Ovary (tissue), 9 donors: ENCODE data around the gene WDR43. TPM values are rescaled to one million over a fixed set of nuclear protein-coding genes. Genes with fewer than 3 reads are reported as not detected.

ENCODE experiments used
- DNase-seq, 5 donors: peaks; one replicate each; pipeline ENCODE4 v3.0.0-alpha.2; 2019 to 2020
- H3K27ac ChIP-seq, 2 donors: fragments of 200-600 bp; one replicate each; pipeline versions ENCODE4 v1.5.1 to v1.8.0; 2019 to 2022
- H3K27me3 ChIP-seq: fragments of 200-600 bp; one replicate; pipeline ENCODE4 v1.8.0; 2022
- H3K36me3 ChIP-seq: fragments of 200-600 bp; sonication (generic); one replicate; pipeline ENCODE4 v1.5.1; 2019
- H3K4me1 ChIP-seq: one replicate; pipeline ENCODE4 v1.8.1; 2013; ENCODE audit warnings: mild to moderate bottlenecking, moderate library complexity; ENCODE audit not compliant: insufficient read depth
- H3K4me3 ChIP-seq: fragments of 200-600 bp; sonication (generic); one replicate; pipeline ENCODE4 v1.5.1; 2017
- H3K9me3 ChIP-seq, 2 donors: fragments of 200-600 bp in 1 of 2; sonication (generic) in 1 of 2; one replicate each; pipeline versions ENCODE4 v1.5.1 to v1.8.1; 2013 to 2019; ENCODE audit warnings: mild to moderate bottlenecking in 1 of 2, moderate library complexity in 1 of 2
- EP300 ChIP-seq: sonication (generic); formaldehyde crosslinking; IDR thresholded peaks from one replicate; pipeline ENCODE4 v1.6.1; 2017; ENCODE audit warnings: antibody characterized with exemption
- POLR2A ChIP-seq: fragments of 450-650 bp; IDR thresholded peaks from one replicate; pipeline ENCODE4 v1.6.1; 2017; ENCODE audit warnings: antibody characterized with exemption, mild to moderate bottlenecking, moderate library complexity
- WGBS, 3 donors: extraction: QIAGEN DNeasy Blood & Tissue Kit in 1 of 3; methylation state at CpG; one replicate each; pipeline versions ENCODE4 v1.1.5 to v1.1.7; 2013 to 2017; 5-methylcytosine and 5-hydroxymethylcytosine counted together
- intact Hi-C, 4 donors: fragments of 100-400 bp; cut with DNase I; formaldehyde crosslinking; loops; one replicate each; pipeline versions ENCODE4 v1.11.0 to v1.15.1; 2022 to 2023
- polyA plus RNA-seq, 2 donors: library from polyadenylated mRNA; stranded (reverse); fragments of 200-250 nt in 1 of 2; fragments of 350-450 nt in 1 of 2; fragmentation: Illumina TruSeq in 1 of 2; extraction: RNeasy Lipid Tissue Mini Kit (QIAGEN cat#74804) in 1 of 2; gene quantifications; one replicate each; pipeline ENCODE4 v1.2.3, GENCODE V29; 2013 to 2014
- total RNA-seq, 7 donors: library from RNA; depleted of rRNA in 2 of 7; stranded (reverse); fragments of >200 nt in 2 of 7; fragmentation: NEBNext Ultra II Directional in 3 of 7; extraction: Animal tissue kit (Norgen Biotek cat#: 25700) in 3 of 7; gene quantifications; one replicate each; pipeline versions ENCODE4 v1.1.0 to v1.2.4, GENCODE V29; 2016 to 2023
- TF ChIP-seq, protein P1 (sequence below), 3 donors: fragments of 450-650 bp in 2 of 3; fragments of 200-600 bp in 1 of 3; IDR thresholded peaks; one replicate each; pipeline versions ENCODE4 v1.5.1 to v1.8.0; 2016 to 2022; ENCODE audit warnings: antibody characterized with exemption in 3 of 3, mild to moderate bottlenecking in 1 of 3
- donor health status: DM: no; HTN: no; CAD: no; lungs with moderate emphysema.
- donor health status: DM: no; HTN: no; CAD: no.
- donor health status: Bipolar disorder and iron deficiency.
- donor health status: DM: yes; HTN: yes; CAD: no.
- donor health status: DM: no; HTN: no; CAD: no.
- donor health status: DM: yes; HTN: yes; CAD: no.

The WDR43 gene
- total and polyA plus RNA-seq, 9 donors: 14.0 to 63.5 (median 43.5) TPM

GRCh38 chr2:28950941-28951630, 56.6 kb downstream of the WDR43 start:
- no peak overlapping the region for H3K27ac ChIP-seq
- intact Hi-C loops: no loop called here
- H3K36me3 ChIP-seq: no peaks in the 10 kb centered on the region
- WGBS, 3 donors: 95 to 97% (median 97%) methylated on average over 12 of the region's 12 CpGs
- peaks cover 2% of the 10 kb centered on the region for H3K4me1 ChIP-seq
- no peak for TF ChIP-seq EP300
- no peak for TF ChIP-seq POLR2A
- TF ChIP-seq, protein P1, sequence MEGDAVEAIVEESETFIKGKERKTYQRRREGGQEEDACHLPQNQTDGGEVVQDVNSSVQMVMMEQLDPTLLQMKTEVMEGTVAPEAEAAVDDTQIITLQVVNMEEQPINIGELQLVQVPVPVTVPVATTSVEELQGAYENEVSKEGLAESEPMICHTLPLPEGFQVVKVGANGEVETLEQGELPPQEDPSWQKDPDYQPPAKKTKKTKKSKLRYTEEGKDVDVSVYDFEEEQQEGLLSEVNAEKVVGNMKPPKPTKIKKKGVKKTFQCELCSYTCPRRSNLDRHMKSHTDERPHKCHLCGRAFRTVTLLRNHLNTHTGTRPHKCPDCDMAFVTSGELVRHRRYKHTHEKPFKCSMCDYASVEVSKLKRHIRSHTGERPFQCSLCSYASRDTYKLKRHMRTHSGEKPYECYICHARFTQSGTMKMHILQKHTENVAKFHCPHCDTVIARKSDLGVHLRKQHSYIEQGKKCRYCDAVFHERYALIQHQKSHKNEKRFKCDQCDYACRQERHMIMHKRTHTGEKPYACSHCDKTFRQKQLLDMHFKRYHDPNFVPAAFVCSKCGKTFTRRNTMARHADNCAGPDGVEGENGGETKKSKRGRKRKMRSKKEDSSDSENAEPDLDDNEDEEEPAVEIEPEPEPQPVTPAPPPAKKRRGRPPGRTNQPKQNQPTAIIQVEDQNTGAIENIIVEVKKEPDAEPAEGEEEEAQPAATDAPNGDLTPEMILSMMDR (IDR thresholded peaks at IDR 0.05): no peak
- no peaks in the 10 kb centered on the region for H3K27me3 ChIP-seq
- no peaks in the 10 kb centered on the region for H3K9me3 ChIP-seq
- no peak for DNase-seq
- H3K4me3 ChIP-seq: no peak overlapping the region

DNA sequence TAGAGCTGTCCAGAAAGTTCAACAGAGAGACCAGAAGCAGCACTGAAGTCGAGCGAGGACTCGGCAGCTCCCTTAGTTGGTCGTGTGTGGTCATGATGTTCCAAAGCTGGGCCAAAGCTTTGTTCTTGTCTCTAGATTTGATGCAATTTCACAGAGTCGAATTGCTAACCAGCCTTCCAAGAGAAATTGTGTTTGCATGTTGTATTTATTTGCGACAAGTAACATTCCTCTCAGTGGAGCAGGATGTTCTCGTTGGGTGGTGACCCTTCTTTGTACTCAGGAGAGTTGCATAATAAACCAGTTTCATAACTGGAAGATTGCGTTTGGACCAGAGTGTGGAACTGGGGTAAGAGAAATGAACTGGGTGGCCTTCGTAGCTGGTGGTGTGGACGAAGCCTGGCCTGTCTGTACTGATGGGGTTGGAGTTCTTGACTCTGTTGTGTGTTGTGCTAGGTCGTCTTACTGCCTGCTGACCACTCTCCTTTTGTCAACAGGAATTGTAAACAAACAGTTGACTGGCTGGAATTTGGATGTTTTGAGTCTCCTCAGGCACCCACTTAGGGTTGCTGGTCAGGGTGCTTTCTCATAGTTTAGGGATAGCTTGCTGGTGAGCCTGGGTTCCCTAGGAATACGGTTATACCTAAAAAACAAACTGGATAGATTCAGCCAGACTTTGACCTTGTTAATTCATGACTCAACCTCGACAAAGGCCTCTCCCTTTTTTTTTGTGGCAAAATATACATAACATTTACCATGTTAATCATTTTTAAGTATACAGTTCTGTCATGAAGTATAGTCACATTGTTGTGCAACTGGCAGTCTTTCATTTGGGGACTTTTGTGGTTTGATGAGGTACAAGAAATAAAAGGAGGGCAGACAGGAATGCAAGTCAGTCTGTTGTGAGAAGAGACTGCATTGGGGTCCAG, 57.7 kb downstream of the WDR43 start:
- no peaks in the 10 kb centered on the region for H3K9me3 ChIP-seq
- H3K36me3 ChIP-seq: no peaks in the 10 kb centered on the region
- no peak overlapping the region for H3K4me3 ChIP-seq
- no peak for DNase-seq
- peaks cover 2% of the 10 kb centered on the region for H3K4me1 ChIP-seq
- 55 to 66% (median 60%) methylated on average over 13 of the region's 13 CpGs for WGBS, 3 donors
- intact Hi-C loops: no loop called here
- H3K27me3 ChIP-seq: no peaks in the 10 kb centered on the region
- TF ChIP-seq POLR2A: no peak
- H3K27ac ChIP-seq: no peak overlapping the region

DNA sequence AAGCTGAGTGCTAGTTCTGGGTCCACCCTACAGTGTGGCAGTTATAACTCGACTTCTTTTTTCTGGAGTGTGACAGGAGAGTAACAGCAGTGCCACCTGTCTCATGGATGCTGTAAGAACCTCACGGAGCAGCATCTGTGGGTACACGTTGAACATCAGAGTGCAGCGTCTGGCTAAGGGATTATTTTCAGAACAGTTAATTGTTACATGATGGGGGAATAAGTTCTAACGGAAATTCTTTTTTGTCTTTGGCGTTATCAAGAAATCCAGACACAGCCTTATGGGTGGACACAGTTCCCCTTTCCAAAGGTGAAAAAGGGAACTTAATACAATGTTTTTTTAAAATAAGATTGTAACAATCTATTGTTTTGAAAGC, 58.4 kb downstream of the WDR43 start:
- TF ChIP-seq, protein P1 (IDR thresholded peaks at IDR 0.05): no peak
- TF ChIP-seq EP300 (no peak), POLR2A (no peak)
- DNase-seq: no peak
- intact Hi-C loops: no loop called here

GRCh38 chr2:28955467-28955866, 61.0 kb downstream of the WDR43 start:
- 20 to 43% (median 31%) methylated on average over 5 of the region's 5 CpGs for WGBS, 3 donors

More for the DNA sequence above, 58.4 kb downstream of the WDR43 start:
- H3K27ac ChIP-seq: no peak overlapping the region
- no peaks in the 10 kb centered on the region for H3K27me3 ChIP-seq
- peaks cover 2% of the 10 kb centered on the region for H3K4me1 ChIP-seq
- 14 to 26% (median 20%) methylated on average over 6 of the region's 6 CpGs for WGBS, 3 donors
- H3K9me3 ChIP-seq: no peaks in the 10 kb centered on the region
- H3K36me3 ChIP-seq: no peaks in the 10 kb centered on the region
- no peak overlapping the region for H3K4me3 ChIP-seq

More at GRCh38 chr2:28955467-28955866, 61.0 kb downstream of the WDR43 start:
- TF ChIP-seq POLR2A (no peak), EP300 (no peak)
- TF ChIP-seq, protein P1 (IDR thresholded peaks at IDR 0.05): no peak
- Histone ChIP-seq H3K9me3 (no peaks in the 10 kb centered on the region), H3K27me3 (no peaks in the 10 kb centered on the region), H3K27ac (no peak overlapping the region), H3K4me3 (no peak overlapping the region), H3K36me3 (no peaks in the 10 kb centered on the region), H3K4me1 (peaks cover 2% of the 10 kb centered on the region)
- DNase-seq: no peak
- intact Hi-C loops: loop anchor here in 3 of 4 donors (5.0 kb wide), 1 partner anchor 242 kb away; no protein-coding TSS in a partner anchor
